GM21381 (cell line): ENCODE measurements around the gene LRRC61.

Experiments used
- ATAC-seq: cut with Tn5 transposase; IDR thresholded peaks from one replicate; pipeline ENCODE4 v1.9.1; 2021; ENCODE audit warnings: mild to moderate bottlenecking, moderate library complexity; ENCODE audit not compliant: unreplicated experiment

LRRC61 gene

GRCh38 chr7:150329331-150330120 lies 6.4 kb downstream of the LRRC61 start:
- no peak for ATAC-seq

DNA sequence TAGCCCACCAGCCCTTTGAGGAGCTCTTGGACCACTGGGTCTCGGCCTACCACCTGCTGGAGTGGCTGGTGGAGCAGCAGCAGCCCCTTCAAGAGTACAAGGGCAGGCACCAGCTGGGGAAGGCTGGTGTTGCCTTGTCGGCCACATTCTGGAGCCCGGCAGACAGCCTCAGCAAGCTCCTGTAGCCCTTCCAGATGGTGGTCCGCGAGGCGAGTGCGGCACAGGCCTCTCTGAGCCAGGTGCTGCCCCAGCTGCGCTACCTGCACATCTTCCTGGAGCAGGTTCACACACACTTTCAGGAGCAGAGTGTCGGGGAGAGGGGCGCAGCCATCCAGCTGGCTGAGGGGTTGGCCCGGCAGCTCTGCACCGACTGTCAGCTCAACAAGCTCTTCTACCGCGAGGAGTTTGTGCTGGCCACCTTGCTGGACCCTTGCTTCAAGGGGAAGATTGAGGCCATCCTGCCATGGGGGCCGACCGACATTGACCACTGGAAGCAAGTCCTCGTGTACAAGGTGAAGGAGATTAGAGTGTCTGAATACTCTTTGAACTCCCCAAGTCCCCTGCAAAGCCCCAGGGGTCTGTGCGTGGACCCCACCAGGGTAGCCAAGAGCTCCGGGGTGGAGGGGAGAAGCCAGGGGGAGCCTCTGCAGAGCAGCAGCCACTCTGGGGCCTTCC lies 7.2 kb downstream of the LRRC61 start:
- ATAC-seq: no peak

GRCh38 chr7:150332852-150333635 lies 9.9 kb downstream of the LRRC61 start:
- no peak for ATAC-seq

GRCh38 chr7:150333659-150334058 lies 10.5 kb downstream of the LRRC61 start:
- ATAC-seq: no peak

DNA sequence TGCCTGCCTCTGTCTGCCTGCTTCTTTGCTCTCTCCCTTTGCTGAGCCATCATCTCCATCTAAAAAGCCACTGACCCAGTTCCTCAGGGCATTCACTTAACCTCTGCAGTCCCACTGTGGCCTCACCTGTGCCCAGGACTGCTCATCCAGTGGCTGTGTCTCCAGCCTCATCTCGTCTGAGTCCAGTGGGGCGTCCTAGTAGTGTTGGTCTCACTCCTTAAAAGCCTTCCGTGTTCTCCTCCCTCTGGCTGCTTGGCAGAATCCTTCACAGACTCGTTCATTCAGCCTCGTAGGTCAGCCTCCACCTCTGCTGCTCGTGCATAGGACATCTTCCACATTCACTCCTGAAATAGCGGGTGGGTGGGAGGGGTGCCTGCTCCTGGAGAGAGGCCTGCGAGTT lies 11.0 kb downstream of the LRRC61 start:
- ATAC-seq: no peak

DNA sequence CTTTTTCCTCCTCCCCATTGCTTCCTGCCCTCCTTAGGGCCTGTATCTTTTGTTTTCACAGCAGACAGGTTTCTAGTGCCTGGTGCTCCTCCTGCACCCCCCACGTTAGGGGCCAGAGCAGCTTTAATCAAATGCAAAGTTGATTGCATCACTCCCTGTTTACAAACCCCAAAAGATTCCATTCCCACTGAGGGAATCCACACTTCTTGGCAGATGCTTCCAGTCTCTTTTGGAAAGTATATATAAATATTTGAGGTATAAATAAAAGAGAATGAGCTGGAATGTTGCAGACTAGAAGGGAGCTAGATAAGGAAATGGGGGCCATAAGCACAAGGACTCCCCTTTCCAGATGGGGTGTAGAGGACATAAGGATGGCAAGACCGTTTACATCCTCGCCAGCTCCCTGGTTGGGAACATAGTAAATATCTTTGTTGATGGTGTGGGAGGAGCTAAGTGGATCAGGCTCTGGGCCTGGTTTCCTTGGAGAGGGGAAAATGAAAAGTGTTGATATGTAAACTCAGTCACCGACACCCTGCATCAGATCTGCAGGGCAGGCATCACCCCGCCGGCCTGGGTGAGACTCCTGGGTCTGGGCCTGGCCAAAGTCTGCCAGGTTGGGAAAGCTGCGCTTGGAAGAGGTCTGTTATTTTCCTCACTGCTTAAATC lies 12.1 kb downstream of the LRRC61 start:
- no peak for ATAC-seq

DNA sequence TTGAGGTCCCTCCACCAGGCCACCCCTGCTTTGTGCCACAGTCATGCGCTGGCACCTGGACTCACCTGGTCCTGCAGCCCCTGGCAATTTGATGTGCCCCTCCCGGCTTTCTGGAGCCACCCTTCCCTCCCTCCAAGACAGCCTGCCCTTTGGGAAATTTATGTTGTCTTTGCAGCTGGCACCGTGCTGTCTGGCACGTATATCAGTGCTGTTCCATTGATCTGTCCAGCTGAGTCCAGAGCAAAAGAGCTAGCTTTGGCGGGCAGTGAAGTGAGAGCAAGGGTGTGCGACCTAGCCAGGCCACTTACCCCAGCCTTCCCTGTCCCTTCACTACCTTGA lies 12.6 kb downstream of the LRRC61 start:
- no peak for ATAC-seq

DNA sequence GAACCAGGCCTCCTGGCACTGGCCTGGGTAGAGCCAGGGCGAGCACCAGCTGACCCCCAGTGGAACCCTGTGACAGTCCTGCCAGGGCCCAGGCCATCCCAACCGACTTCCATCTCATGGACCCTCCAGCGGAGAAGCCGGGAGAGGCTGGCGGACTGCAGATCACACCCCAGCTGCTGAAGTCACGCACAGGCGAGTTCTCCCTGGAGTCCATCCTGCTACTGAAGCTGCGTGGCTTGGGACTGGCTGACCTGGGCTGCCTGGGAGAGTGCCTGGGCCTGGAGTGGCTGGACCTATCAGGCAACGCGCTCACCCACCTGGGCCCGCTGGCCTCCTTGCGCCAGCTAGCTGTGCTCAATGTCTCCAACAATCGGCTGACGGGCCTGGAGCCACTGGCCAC lies 13.6 kb downstream of the LRRC61 start:
- no peak for ATAC-seq

- ATAC-seq: no peak
Measured at GRCh38 chr7:150337179-150337578, 14.0 kb downstream of the LRRC61 start.

- ATAC-seq: no peak
Measured at GRCh38 chr7:150337659-150338081, 14.5 kb downstream of the LRRC61 start.

DNA sequence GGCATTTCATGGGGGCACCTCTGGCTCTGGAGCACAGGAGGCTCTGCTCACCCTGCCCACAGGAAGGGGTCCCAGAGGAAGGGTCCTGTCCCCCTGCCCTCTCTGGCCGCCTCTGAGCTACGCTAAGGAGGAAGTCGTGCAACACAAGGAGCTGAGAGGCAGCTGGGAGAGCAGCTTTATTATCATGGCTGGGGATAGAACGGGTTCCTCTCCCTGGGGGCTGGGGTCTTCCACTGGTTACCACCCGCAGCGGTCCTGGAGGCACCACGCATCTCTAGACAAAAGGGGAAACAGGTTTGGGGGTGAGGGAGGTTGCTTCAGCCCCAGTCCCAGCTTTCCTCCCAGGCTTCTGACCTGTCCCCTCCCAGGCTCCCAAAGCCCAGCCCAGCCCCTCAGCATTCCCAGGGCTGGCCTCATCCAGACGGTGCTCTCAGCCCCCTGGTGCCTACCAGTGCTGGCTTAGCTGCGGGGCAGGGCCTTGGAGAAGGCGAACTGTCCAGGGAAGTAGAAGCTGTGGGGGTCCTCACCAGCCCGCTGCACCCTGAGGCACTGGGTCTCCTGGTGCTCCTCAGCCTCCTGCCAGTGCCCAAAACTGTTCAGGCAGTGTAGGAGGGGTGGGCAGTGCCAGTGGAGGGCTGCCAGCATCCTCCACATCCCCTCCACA lies 15.1 kb downstream of the LRRC61 start:
- no peak for ATAC-seq

GRCh38 chr7:150339409-150339809 lies 16.3 kb downstream of the LRRC61 start:
- ATAC-seq: no peak

- no peak for ATAC-seq
Measured at GRCh38 chr7:150340024-150340749, 17.0 kb downstream of the LRRC61 start.

DNA sequence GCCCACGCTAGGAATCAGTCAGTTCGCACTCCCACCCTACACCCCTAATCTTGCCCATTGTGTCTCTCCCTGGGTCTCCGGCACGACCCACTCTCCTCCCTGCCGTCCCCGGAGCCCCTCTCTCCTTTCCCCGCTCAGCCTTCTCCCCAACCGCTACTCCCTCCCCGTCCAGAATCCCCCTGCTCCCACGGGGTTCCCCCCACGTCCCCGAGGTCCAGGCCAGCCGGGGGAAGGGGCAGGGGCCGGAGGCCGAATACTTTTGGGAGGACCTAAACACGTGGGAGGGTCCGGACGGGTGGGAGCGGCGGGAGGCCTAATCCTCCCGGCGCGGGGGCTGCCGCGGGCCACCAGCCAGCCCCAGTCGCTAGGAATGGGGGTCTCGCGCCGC lies 17.7 kb downstream of the LRRC61 start:
- no peak for ATAC-seq

GRCh38 chr7:150341263-150342120 lies 18.3 kb downstream of the LRRC61 start, which contains the start of gene RARRES2:
Gene RARRES2 (minus strand): TSS chr7:150341629. CDS start chr7:150340609, 1,020 bp downstream.
- no peak for ATAC-seq

DNA sequence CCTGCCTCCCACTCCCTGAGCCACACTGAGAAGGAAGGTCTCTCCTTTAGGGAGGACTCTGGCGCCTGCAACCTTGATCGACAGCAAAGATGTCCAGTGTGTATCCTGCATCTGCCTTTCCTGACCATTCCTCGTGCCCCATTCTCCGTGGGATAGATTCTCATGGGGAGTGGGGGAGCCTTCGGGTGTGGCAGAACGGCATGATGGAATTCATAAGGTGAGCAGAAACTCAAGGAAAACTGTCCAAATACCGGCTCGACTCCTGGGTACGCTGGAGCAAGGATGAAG lies 18.9 kb downstream of the LRRC61 start:
- ATAC-seq: no peak

GRCh38 chr7:150343225-150343624 lies 20.1 kb downstream of the LRRC61 start:
- ATAC-seq: no peak

DNA sequence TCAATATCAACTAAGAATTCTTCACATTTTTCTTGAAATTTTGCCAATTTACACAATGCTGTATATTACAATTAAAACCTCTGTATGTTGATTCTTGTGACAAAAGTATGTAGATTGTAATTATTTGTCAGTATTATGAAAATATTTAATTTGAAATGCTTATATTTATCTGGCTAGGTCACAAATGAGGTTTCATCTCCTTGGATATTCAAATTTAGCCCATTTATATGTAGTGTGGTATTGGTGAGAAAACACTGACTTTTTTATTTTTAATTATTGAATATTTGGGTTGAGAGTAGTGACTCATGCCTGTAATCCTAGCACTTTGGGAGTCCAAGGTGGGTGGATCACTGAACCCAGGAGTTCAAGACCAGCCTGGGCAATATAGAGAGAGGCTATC lies 21.1 kb downstream of the LRRC61 start:
- ATAC-seq: no peak

- ATAC-seq: no peak
Measured at GRCh38 chr7:150345012-150345411, 21.9 kb downstream of the LRRC61 start.
